CD4-positive, alpha-beta T cell treated with Interleukin-6 for 4 hours (primary cell): ENCODE data around the gene GPR75.

Experiments
- DNase-seq: peaks from one replicate; pipeline ENCODE4 v3.0.0-alpha.2; 2020; ENCODE audit warnings: mixed read lengths

The GPR75 gene

DNA sequence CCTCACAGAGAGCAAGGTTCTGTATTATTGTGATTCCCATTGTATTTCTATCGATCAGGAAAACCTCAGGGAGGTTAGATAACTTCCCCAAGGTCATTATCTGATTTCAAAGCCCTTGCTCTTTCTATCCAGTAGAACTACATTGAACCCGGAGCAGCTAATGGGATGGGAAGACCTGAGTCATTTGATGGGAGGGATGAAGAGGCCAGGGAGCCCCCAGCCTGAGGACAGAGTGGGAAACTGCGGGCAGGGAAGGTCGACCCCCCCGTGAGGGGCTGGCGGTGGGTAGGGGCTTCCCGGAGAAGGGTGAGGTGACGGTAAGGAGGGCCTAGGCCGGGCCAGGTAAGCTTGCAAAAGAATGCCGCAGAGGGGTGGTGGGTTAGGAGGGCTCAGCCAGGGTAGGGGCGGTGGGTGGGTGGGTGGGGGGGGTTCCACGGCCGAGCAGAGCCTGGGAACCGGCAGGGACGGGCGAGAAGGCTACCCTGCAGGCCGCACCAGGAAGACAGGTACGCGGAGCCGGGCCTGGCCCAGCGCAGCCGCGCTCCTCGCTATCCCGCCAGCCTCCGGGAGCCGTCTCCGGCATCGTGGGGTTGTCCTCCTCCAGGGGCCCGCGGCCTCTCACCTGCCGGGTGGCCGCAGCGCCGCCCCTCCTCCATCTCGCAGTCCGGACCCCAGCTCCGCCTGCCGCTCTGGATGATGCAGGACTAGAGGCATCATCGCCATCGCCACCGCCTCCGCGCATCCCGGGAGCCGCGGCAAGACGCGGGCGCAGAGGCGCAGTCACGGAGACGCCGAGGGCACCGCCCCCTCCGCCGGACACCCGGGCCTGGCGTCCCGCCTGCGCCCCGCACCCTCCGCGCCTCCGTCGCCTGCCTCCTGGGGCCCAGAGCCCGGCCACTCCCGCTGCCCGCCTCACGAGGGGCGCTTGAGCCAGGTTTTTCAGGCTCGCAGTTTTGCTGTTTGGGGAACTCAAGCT is at the start of gene GPR75:
Gene GPR75, minus strand, starts transcription at position 762 of the 976 bp plus-strand sequence. CDS start 5,211 bp downstream, outside the sequence.
- DNase-seq = no peak

GRCh38 chr2:53907582-53907981 is 47.8 kb upstream of the GPR75 start:
- DNase-seq = no peak

DNA sequence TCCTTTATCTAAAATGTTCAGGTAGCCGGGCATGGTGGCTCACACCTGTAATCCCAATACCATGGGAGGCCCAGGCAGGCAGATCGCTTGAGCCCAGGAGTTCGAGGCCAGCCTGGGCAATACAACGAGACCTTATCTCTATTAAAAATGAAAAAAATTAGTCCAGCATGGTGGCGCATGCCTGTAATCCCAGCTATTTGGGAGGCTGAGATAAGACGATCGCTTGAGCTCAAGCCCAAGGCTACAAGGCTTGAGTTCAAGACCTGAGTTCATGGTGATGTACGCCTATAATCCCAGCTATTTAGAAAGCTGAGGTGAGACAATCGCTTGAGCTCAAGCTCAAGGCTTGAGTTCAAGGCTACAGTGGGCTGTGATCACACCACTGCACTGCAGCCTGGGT is 45.6 kb upstream of the GPR75 start:
- no peak for DNase-seq

DNA sequence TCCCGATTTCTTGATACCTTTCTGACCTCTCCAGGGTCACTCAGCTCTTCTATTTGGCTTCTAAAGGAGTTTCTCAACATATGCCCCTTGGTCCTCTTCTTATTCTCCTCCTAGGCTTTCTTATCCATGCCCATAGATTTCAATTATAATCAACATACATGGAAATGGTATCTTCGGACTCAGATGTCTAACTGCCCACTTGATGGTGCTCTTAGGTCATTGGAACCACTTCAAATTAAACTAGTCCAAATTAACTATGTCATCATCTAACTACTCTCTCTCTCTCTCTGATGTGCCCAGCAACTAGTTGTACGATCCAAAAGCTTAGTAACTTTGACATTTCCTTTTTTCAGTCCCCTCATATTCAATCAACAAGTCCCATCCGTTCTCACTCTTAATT is 43.2 kb upstream of the GPR75 start:
- no peak for DNase-seq

- no peak for DNase-seq
These were observed 41.4 kb upstream of the GPR75 start for GRCh38 chr2:53901192-53901591.

DNA sequence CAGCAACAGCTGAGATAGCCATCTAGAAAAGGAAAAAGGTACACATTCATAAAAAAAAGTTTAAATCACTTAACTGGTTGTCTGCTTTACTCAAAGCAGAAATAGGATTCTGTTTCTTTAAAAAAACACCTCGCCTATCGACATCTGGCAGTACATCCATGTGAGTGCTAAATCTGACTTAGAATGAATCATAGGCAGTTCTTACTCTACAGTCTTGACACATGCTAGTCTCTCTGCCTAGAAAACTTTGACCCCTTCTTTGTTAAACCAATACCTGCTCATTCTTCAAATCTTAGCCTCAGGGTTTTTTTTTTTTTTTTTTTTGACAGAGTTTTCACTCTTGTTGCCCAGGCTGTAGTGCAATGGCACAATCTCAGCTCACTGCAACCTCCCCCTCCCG is 37.1 kb upstream of the GPR75 start:
- no peak for DNase-seq

DNA sequence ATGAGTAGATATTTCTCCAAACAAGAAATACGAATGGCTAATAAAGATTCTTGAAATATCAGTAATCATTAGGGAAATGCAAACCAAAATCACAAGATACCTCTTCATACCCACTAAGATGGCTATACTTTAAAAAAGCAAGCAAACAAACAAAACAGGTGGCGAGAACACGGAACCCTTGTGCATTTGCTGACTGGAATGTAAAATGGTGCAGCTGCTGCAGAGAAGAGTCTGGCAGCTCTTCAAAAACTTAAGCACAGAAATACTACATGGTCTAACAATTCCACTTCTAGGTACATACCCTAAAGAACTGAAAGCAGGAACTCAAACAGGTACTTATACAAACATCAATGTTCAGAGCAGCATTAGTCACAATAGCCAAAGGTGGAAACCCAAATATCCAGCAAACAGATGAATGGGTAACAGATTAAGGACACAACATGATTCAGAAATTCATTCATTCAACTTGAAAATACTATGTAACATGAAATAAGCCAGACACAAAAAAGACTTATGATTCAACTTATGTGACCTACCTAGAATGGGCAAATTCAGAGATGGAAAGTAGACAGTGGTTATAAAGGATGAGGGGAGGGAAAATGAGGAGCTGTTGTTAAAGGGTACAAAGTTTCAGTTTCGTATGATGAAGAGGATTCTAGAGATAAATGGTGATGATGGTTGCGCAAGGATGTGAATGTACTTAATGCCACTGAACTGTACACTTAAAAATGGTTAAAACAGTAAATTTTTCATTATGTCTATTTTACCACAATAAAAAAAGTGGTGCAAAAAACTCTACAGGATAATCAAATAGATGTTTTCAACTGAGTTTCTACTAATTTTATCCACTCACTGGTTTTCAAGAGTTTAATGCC is 26.9 kb upstream of the GPR75 start:
- DNase-seq = no peak

GRCh38 chr2:53884883-53885282 is 25.1 kb upstream of the GPR75 start:
- no peak for DNase-seq

GRCh38 chr2:53881986-53882385 is 22.2 kb upstream of the GPR75 start:
- DNase-seq = no peak

- DNase-seq = no peak
These were observed 21.6 kb upstream of the GPR75 start for GRCh38 chr2:53881360-53881759.

- DNase-seq = no peak
These were observed 21.0 kb upstream of the GPR75 start for GRCh38 chr2:53880756-53881155.

DNA sequence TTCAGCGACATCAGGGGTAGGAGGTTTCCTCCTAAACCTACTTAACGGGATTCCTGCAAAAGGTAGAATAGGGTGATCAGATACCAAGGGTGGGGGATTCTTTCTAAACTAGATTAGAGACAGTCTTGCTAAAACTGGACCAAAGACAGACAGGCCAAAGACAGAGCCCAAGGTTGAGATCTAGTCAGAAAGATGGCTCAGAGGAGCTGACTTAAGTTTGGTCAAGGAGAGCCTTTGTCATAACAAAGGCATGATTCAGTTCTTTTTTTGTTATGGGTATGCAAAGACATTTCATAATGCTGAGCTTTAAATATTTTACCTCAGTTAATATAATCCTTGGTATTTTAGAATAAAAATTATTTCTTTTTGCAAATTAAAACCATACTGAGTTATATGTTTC is 17.8 kb upstream of the GPR75 start:
- DNase-seq = no peak

- no peak for DNase-seq
These were observed 17.3 kb upstream of the GPR75 start for GRCh38 chr2:53877112-53877511.

DNA sequence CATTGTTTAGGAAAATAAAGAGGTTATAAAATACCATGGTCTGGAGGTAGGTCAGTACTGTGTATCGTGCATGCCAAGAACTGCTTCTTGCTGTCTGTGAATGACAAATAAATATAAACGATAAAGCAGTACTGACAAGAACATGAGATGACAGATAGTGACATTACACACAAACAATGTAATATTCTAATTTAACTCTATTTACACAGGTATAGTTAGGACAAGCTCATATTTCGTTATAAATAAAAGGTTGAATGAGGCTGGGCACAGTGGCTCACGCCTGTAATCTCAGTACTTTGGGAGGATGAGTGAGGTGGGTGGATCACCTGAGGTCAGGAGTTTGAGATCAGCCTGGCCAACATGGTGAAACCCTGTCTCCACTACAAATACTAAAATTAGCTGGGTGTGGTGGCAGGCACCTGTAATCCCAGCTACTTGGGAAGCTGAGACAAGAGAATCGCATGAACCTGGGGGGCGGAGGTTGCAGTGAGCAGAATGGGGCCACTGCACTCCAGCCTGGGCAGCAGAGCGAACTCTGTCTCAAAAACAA is 14.7 kb upstream of the GPR75 start:
- DNase-seq = no peak

DNA sequence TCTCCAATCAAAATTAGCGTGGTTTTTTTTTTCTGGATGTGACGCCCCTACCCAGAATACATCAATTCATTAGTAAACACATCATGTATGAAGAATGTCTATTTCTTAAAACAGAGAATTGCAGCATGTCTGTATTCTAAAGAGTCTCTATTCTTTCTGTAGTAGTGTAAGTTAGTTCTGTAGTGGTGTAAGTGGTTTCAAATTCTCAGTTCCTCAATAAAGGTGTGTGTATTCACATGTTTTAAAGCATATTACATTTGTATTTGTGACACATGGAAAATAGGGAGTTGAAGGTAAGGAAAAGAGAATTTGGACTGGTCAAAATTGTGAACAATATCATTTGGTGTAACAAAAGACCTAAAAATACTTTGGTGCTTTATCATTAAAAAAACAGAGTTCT is 8.0 kb upstream of the GPR75 start:
- no peak for DNase-seq

DNA sequence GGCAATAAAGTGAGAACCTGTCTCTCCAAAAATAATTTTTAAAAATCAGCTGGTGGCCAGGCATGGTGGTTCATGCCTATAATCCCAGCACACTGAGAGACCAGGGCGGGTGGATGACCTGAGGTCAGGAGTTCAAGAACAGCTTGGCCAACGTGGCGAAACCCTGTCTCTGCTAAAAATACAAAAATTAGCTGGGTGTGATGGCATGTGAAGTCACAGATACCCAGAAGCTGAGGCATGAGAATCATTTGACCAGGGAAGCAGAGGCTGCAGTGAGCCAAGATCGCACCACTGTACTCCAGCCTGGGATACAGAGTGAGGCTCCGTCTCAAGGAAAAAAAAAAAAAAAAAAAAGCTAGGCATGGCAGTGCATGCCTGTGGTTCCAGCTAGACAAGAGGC is 7.4 kb upstream of the GPR75 start:
- no peak for DNase-seq

DNA sequence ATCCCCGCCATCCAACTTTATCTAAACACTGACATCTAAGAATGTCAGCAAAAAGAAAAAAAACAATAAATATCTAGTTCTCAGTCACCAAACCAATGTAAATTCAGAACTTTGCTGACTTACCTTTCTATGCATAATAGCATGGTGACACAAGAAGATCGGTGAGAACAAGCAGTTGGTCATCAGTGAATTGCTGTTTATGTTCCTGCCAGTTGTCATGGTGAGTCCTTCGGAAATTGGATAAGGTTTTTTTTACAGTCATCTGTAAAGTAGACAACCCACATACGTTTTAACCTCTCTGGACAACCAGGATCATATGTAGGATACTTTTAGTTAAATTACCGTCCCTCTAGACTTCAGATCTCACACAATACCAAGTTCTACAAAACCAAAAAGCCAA is 6.2 kb upstream of the GPR75 start:
- DNase-seq = no peak

GRCh38 chr2:53865264-53865663 is 5.5 kb upstream of the GPR75 start:
- no peak for DNase-seq

- DNase-seq = no peak
These were observed 3.9 kb upstream of the GPR75 start for GRCh38 chr2:53863538-53864227.

DNA sequence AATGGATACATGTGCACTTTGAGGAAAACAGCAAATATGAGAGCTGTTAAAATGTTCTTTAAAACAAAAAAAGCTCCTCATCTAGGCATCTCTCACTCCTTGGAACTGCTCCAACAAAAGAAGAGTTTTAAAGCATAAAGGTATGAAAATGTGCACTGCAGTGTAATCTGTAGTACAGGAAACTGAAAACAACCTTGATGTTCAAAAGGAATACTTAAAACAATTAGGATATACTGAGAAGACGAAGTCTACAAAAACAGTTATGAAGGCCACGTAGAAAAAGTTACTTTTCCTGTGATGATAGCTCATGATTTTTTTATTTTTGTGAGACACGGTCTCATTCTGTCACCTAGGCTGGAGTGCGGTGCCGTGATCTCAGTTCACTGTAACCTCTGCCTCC is 2.1 kb upstream of the GPR75 start:
- no peak for DNase-seq

- no peak for DNase-seq
These were observed 3.5 kb downstream of the GPR75 start for GRCh38 chr2:53856272-53856671.

DNA sequence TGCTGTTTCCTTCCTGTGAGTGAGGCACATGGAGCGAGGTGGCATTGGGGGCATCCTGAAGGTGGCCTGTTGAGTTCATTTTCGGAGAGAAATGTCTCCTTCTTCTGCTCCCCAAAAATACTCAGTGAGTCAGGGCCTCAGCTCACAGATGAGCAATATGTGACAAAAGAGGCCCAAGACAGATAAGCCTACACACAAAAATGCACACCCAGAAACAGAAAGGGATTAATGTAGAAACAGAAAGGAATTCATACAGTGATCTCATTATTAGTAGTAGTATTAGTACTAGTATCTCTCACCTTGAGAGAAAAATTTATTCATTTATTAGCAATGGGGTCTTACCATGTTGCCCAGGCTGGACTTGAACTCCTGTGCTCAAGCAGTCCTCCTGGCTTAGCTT is 5.1 kb downstream of the GPR75 start:
- no peak for DNase-seq

GRCh38 chr2:53852532-53852931 is 7.2 kb downstream of the GPR75 start:
- no peak for DNase-seq
